Stimulated activated CD4-positive, alpha-beta T cell treated with anti-CD3 and anti-CD28 coated beads, Interleukin-12 subunit alpha, Interleukin-12 subunit beta, amount 100 ng/mL, for 4 hours (primary cell): ENCODE data around the gene MDFI.

Experiments used
- DNase-seq: peaks from one replicate; pipeline ENCODE4 v3.0.0-alpha.2; 2020

The MDFI gene

GRCh38 chr6:41651962-41652657 is 13.8 kb downstream of the MDFI start:
- no peak for DNase-seq

- DNase-seq: no peak
Measured at GRCh38 chr6:41652866-41653652, 14.8 kb downstream of the MDFI start.

GRCh38 chr6:41653691-41654090 is 15.4 kb downstream of the MDFI start:
- DNase-seq: no peak

GRCh38 chr6:41654151-41654697 is 16.0 kb downstream of the MDFI start:
- DNase-seq: no peak

- no peak for DNase-seq
Measured at GRCh38 chr6:41654698-41655151, 16.5 kb downstream of the MDFI start.

- no peak for DNase-seq
Measured at GRCh38 chr6:41655176-41655575, 16.9 kb downstream of the MDFI start.

GRCh38 chr6:41655646-41656001 is 17.4 kb downstream of the MDFI start:
- DNase-seq: no peak

- DNase-seq: no peak
Measured at GRCh38 chr6:41656002-41656691, 17.9 kb downstream of the MDFI start.

- DNase-seq: no peak
Measured at GRCh38 chr6:41657131-41658094, 19.1 kb downstream of the MDFI start.

GRCh38 chr6:41658636-41659035 is 20.4 kb downstream of the MDFI start:
- DNase-seq: no peak

- DNase-seq: no peak
Measured at GRCh38 chr6:41659935-41660334, 21.7 kb downstream of the MDFI start.

GRCh38 chr6:41663568-41663967 is 25.3 kb downstream of the MDFI start:
- DNase-seq: no peak

GRCh38 chr6:41664271-41664670 is 26.0 kb downstream of the MDFI start:
- no peak for DNase-seq

GRCh38 chr6:41667195-41667594 is 28.9 kb downstream of the MDFI start:
- DNase-seq: no peak

GRCh38 chr6:41668968-41669367 is 30.7 kb downstream of the MDFI start:
- no peak for DNase-seq

- DNase-seq: no peak
Measured at GRCh38 chr6:41670703-41671360, 32.6 kb downstream of the MDFI start.

GRCh38 chr6:41671376-41671775 is 33.1 kb downstream of the MDFI start:
- no peak for DNase-seq

GRCh38 chr6:41672016-41672415 is 33.7 kb downstream of the MDFI start:
- no peak for DNase-seq

- DNase-seq: no peak
Measured at GRCh38 chr6:41672816-41673703, 34.8 kb downstream of the MDFI start.

- no peak for DNase-seq
Measured at GRCh38 chr6:41673704-41674000, 35.4 kb downstream of the MDFI start.
